ENCODE results near the gene PROCR. TPM values are rescaled to one million over a fixed set of nuclear protein-coding genes. Genes with fewer than 3 reads are reported as not detected.

Gene PROCR
- total and polyA plus RNA-seq, 9 of the 15 experiments (the other 6 are each of a cell fraction or from before 2014, with no cell fraction given): 1.6 to 7.1 (median 4.0) TPM

DNA sequence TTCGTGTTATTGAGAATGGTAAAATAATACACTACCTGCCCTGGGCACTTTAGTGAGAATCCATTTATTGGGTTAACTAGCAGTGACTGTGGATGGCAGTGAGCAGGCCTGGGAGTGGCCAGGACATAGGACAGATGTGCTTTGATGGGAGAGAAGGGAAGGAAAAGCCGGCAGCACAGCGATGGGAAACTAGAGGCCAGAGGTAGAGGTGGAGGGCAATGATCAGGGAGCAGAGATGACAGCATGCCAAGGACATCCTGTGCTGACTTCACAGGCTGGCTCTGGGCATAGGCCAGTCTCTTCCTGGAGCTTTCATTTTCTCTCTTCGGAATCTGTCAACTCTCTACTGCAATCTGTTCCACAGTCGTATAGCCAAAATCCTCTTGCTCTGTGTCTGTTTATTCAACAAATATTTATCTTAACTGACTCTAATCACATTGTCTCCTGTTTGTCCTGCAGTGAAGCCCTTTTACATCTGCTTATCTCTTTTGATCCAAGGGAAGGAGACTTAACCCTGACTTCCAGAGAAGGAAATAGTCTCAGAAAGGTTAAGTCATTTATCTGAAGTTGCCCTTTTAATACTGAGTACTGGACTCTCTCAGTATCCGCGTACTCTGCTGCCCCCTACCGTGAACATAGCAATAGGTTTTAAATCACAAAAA lies 36.2 kb downstream of the PROCR start:
- ATAC-seq: peak; percentile 98
- CTCF ChIA-PET (ENCODE audit: low intra/inter-chr PET ratio): interaction anchor here (0.5 to 4.2 kb wide), 6 partner anchors 56 to 374 kb away, joined by 3 to 60 read pairs (median 4); partner anchors contain the start of gene EDEM2
- Histone ChIP-seq H3K4me2 (ENCODE audit: insufficient read depth, low read length) (peak overlapping the region; percentile 17; the same call in 1 of the 2 replicates), H3K27me3 (ENCODE audit: control insufficient read depth in 2 of 2, insufficient read depth in 2 of 2, low read length in 2 of 2) (no peaks in the 10 kb centered on the region), H3K9me1 (ENCODE audit: control insufficient read depth, insufficient read depth, low read length) (no peaks in the 10 kb centered on the region), H3K9ac (ENCODE audit: insufficient read depth in 1 of 2, low read depth in 2 of 2, low read length in 2 of 2) (no peak overlapping the region), H3K27ac (ENCODE audit: extremely low read depth, low read depth, low read length) (no peak overlapping the region), H3K9me3 (replicated peaks; ENCODE audit: control insufficient read depth, insufficient read depth, low read depth, low read length) (no peaks in the 10 kb centered on the region), H3K4me3 (no peak overlapping the region), H3K36me3 (ENCODE audit: control insufficient read depth, insufficient read depth, low read length) (no peaks in the 10 kb centered on the region), H4K20me1 (replicated peaks; ENCODE audit: control insufficient read depth, insufficient read depth, low read length) (no peaks in the 10 kb centered on the region), H2AFZ (ENCODE audit: low read depth, low read length) (peak overlapping the region; percentile 9), H3K4me1 (replicated peaks in 1 of 2; ENCODE audit: control insufficient read depth in 2 of 2, insufficient read depth in 2 of 2, low read length in 2 of 2) (peaks cover 0 to 6% of the 10 kb centered on the region in 2 experiments; a peak in 2 of 5 replicates), H3K79me2 (ENCODE audit: control insufficient read depth, insufficient read depth, low read length) (no peaks in the 10 kb centered on the region)
- POLR2A ChIA-PET: interaction anchor here (0.7 to 1.0 kb wide), 2 partner anchors 61 to 63 kb away, joined by 3 read pairs; partner anchors contain the start of gene EDEM2
- FAIRE-seq: peak; percentile 85
- in situ Hi-C loops (cut with MboI): no loop called here
- DNase-seq (ENCODE audit: extremely low read depth in 1 of 4, low spot score in 3 of 4): peak; percentile 59 to 90 (median 64)
- no TSS peak for BruUV-seq (replicated peaks)
- intact Hi-C loops (cut with micrococcal nuclease): loop anchor here (1.0 to 5.0 kb wide), 5 partner anchors 61 to 376 kb away; no protein-coding TSS in a partner anchor
- 29% methylated on average over 8 of the region's 8 CpGs for WGBS (ENCODE audit: insufficient coverage, low coverage, missing lambda C conversion rate)
- TF ChIP-seq XRCC5 (IDR thresholded peaks at IDR 0.05; ENCODE audit: low read depth, low read length): no peak
- TF ChIP-seq, protein P1, sequence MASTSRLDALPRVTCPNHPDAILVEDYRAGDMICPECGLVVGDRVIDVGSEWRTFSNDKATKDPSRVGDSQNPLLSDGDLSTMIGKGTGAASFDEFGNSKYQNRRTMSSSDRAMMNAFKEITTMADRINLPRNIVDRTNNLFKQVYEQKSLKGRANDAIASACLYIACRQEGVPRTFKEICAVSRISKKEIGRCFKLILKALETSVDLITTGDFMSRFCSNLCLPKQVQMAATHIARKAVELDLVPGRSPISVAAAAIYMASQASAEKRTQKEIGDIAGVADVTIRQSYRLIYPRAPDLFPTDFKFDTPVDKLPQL (IDR thresholded peaks at IDR 0.05; ENCODE audit: extremely low read depth, insufficient read length): no peak
- no peak for TF ChIP-seq YBX1 (IDR thresholded peaks at IDR 0.05)
- no peak for TF ChIP-seq SRSF9 (IDR thresholded peaks at IDR 0.05; ENCODE audit: borderline replicate concordance, low read depth, low read length)
- TF ChIP-seq ZNF311 (CRISPR knock-in tag; IDR thresholded peaks at IDR 0.05): no peak
- TF ChIP-seq, protein P2, sequence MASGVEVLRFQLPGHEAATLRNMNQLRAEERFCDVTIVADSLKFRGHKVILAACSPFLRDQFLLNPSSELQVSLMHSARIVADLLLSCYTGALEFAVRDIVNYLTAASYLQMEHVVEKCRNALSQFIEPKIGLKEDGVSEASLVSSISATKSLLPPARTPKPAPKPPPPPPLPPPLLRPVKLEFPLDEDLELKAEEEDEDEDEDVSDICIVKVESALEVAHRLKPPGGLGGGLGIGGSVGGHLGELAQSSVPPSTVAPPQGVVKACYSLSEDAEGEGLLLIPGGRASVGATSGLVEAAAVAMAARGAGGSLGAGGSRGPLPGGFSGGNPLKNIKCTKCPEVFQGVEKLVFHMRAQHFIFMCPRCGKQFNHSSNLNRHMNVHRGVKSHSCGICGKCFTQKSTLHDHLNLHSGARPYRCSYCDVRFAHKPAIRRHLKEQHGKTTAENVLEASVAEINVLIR (CRISPR knock-in tag; IDR thresholded peaks at IDR 0.05): no peak
- TF ChIP-seq ZBED1 (IDR thresholded peaks at IDR 0.05): no peak
- TF ChIP-seq ILK (tag; IDR thresholded peaks at IDR 0.05; ENCODE audit: borderline replicate concordance, low read depth): no peak
- TF ChIP-seq ZNF77 (CRISPR knock-in tag; IDR thresholded peaks at IDR 0.05): no peak
- no peak; the same call in 1 of the 2 replicates for TF ChIP-seq NFE2 (IDR thresholded peaks at IDR 0.05; ENCODE audit: low read depth)
- no peak for TF ChIP-seq SIX5 (IDR thresholded peaks at IDR 0.05; ENCODE audit: borderline replicate concordance in 1 of 2, insufficient read depth in 1 of 2, low read depth in 1 of 2, low read length in 2 of 2)
- TF ChIP-seq PCBP1 (IDR thresholded peaks at IDR 0.05; ENCODE audit: low read depth, low read length, poor library complexity, severe bottlenecking): no peak
- TF ChIP-seq WHSC1 (IDR thresholded peaks at IDR 0.05; ENCODE audit: low read length): no peak
- TF ChIP-seq, protein P3, sequence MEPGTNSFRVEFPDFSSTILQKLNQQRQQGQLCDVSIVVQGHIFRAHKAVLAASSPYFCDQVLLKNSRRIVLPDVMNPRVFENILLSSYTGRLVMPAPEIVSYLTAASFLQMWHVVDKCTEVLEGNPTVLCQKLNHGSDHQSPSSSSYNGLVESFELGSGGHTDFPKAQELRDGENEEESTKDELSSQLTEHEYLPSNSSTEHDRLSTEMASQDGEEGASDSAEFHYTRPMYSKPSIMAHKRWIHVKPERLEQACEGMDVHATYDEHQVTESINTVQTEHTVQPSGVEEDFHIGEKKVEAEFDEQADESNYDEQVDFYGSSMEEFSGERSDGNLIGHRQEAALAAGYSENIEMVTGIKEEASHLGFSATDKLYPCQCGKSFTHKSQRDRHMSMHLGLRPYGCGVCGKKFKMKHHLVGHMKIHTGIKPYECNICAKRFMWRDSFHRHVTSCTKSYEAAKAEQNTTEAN (CRISPR knock-in tag; IDR thresholded peaks at IDR 0.05): no peak
- no peak for TF ChIP-seq SLC30A9 (CRISPR knock-in tag; IDR thresholded peaks at IDR 0.05)
- no peak for TF ChIP-seq CBX1 (IDR thresholded peaks at IDR 0.05; ENCODE audit: low read depth)
- TF ChIP-seq, protein P4, sequence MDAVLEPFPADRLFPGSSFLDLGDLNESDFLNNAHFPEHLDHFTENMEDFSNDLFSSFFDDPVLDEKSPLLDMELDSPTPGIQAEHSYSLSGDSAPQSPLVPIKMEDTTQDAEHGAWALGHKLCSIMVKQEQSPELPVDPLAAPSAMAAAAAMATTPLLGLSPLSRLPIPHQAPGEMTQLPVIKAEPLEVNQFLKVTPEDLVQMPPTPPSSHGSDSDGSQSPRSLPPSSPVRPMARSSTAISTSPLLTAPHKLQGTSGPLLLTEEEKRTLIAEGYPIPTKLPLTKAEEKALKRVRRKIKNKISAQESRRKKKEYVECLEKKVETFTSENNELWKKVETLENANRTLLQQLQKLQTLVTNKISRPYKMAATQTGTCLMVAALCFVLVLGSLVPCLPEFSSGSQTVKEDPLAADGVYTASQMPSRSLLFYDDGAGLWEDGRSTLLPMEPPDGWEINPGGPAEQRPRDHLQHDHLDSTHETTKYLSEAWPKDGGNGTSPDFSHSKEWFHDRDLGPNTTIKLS (IDR thresholded peaks at IDR 0.05; ENCODE audit: borderline replicate concordance, low read depth): no peak
- TF ChIP-seq PML (IDR thresholded peaks at IDR 0.05; ENCODE audit: low read length): no peak
- TF ChIP-seq RFX7 (CRISPR knock-in tag; IDR thresholded peaks at IDR 0.05): no peak
